GM18508 (cell line): ENCODE data around the gene NMS.

Experiments
- ATAC-seq: cut with Tn5 transposase; IDR thresholded peaks from one replicate; pipeline ENCODE4 v1.9.1; 2021; ENCODE audit warnings: moderate number of reproducible peaks; ENCODE audit not compliant: insufficient read depth, unreplicated experiment

NMS gene

GRCh38 chr2:100483895-100484294 is 13.6 kb downstream of the NMS start:
- no peak for ATAC-seq

- ATAC-seq: no peak
Measured at GRCh38 chr2:100484390-100484789, 14.1 kb downstream of the NMS start.

GRCh38 chr2:100485396-100485795 is 15.1 kb downstream of the NMS start:
- ATAC-seq: no peak

- ATAC-seq: no peak
Measured at GRCh38 chr2:100494712-100495111, 24.4 kb downstream of the NMS start.

GRCh38 chr2:100502782-100503181 is 32.5 kb downstream of the NMS start:
- ATAC-seq: no peak

GRCh38 chr2:100504542-100504941 is 34.3 kb downstream of the NMS start:
- ATAC-seq: no peak

GRCh38 chr2:100509066-100509465 is 38.8 kb downstream of the NMS start:
- ATAC-seq: no peak

GRCh38 chr2:100513650-100514049 is 43.4 kb downstream of the NMS start:
- no peak for ATAC-seq

- ATAC-seq: no peak
Measured at GRCh38 chr2:100517556-100517955, 47.3 kb downstream of the NMS start.

- ATAC-seq: no peak
Measured at GRCh38 chr2:100518801-100519200, 48.5 kb downstream of the NMS start.

- no peak for ATAC-seq
Measured at GRCh38 chr2:100520224-100520623, 49.9 kb downstream of the NMS start.

GRCh38 chr2:100522430-100522829 is 52.1 kb downstream of the NMS start:
- no peak for ATAC-seq

- no peak for ATAC-seq
Measured at GRCh38 chr2:100524331-100524730, 54.0 kb downstream of the NMS start.

- no peak for ATAC-seq
Measured at GRCh38 chr2:100526868-100527267, 56.6 kb downstream of the NMS start.

- ATAC-seq: no peak
Measured at GRCh38 chr2:100527440-100528015, 57.2 kb downstream of the NMS start.

- ATAC-seq: no peak
Measured at GRCh38 chr2:100529176-100529575, 58.9 kb downstream of the NMS start.

- ATAC-seq: no peak
Measured at GRCh38 chr2:100529900-100530299, 59.6 kb downstream of the NMS start.
